Uterus (tissue), 2 donors: ENCODE measurements around the gene BCO1.

Experiments
- POLR2A ChIP-seq, 2 donors: fragments of 450-650 bp; IDR thresholded peaks; one replicate each; pipeline ENCODE4 v1.6.1; 2016; ENCODE audit warnings: antibody characterized with exemption in 2 of 2, mild to moderate bottlenecking in 1 of 2, moderate library complexity in 1 of 2
- TF ChIP-seq, protein P1 (sequence below), 4 experiments: fragments of 200-600 bp in 2 of 4; fragments of 450-650 bp in 2 of 4; sonication (generic) in 2 of 4; IDR thresholded peaks; one replicate each; pipeline ENCODE4 v1.5.1; 2016 to 2019; ENCODE audit warnings: antibody characterized with exemption in 4 of 4, mild to moderate bottlenecking in 2 of 4, moderate library complexity in 1 of 4

- TF ChIP-seq, protein P1, sequence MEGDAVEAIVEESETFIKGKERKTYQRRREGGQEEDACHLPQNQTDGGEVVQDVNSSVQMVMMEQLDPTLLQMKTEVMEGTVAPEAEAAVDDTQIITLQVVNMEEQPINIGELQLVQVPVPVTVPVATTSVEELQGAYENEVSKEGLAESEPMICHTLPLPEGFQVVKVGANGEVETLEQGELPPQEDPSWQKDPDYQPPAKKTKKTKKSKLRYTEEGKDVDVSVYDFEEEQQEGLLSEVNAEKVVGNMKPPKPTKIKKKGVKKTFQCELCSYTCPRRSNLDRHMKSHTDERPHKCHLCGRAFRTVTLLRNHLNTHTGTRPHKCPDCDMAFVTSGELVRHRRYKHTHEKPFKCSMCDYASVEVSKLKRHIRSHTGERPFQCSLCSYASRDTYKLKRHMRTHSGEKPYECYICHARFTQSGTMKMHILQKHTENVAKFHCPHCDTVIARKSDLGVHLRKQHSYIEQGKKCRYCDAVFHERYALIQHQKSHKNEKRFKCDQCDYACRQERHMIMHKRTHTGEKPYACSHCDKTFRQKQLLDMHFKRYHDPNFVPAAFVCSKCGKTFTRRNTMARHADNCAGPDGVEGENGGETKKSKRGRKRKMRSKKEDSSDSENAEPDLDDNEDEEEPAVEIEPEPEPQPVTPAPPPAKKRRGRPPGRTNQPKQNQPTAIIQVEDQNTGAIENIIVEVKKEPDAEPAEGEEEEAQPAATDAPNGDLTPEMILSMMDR (IDR thresholded peaks at IDR 0.05) = no peak
- no peak for TF ChIP-seq POLR2A (IDR thresholded peaks at IDR 0.05)
Observed at GRCh38 chr16:81313701-81314602, 75.5 kb downstream of the BCO1 start.
